SK-N-SH (cell line): ENCODE data around the gene RABL6. TPM values are rescaled to one million over a fixed set of nuclear protein-coding genes. Genes with fewer than 3 reads are reported as not detected.

Source experiments
- CTCF ChIA-PET: fragments of 300-600, 350-600 bp; formaldehyde crosslinking; extraction: SDS; loops from one replicate; lab custom pipeline; 2021; lab: Yijun Ruan, JAX
- POLR2A ChIA-PET: fragments of 350-600 bp; sonication (Branson Sonifier 250); formaldehyde crosslinking; extraction: SDS; loops from one replicate; lab custom pipeline; 2020; ENCODE audit warnings: antibody characterized with exemption, inconsistent platforms; lab: Yijun Ruan, JAX
- DNase-seq: peaks from one replicate; pipeline ENCODE4 v3.0.0; 2012
- H2AFZ ChIP-seq: fragments of 200-600 bp; sonication (generic); 2 replicates; pipeline ENCODE4 v1.8.1; 2016; ENCODE audit warnings: antibody characterized with exemption, mild to moderate bottlenecking, low read depth
- H3F3A ChIP-seq: fragments of 200-600 bp; sonication (generic); replicated peaks from 2 replicates; pipeline ENCODE3; 2016; ENCODE audit warnings: antibody characterized with exemption, mild to moderate bottlenecking; ENCODE audit not compliant: insufficient read depth
- H3K27ac ChIP-seq, 2 experiments: fragments of 200-500 bp in 1 of 2; fragments of 200-600 bp in 1 of 2; sonication (Bioruptor generic) in 1 of 2; sonication (generic), shearing (Covaris generic) in 1 of 2; 2 replicates each; pipeline versions ENCODE4 v1.5.1 to v1.6.1; 2014 to 2016; ENCODE audit warnings: low read depth in 2 of 2, inconsistent platforms in 1 of 2, low read length in 1 of 2, mild to moderate bottlenecking in 1 of 2, mixed read lengths in 1 of 2
- H3K27me3 ChIP-seq: fragments of 200-600 bp; sonication (generic), shearing (Covaris generic); 2 replicates; pipeline ENCODE4 v1.6.1; 2016; ENCODE audit warnings: mixed run types; ENCODE audit not compliant: insufficient read depth
- H3K36me3 ChIP-seq, 2 experiments: fragments of 200-500 bp in 1 of 2; fragments of 200-600 bp in 1 of 2; sonication (Bioruptor generic) in 1 of 2; sonication (generic) in 1 of 2; replicated peaks in 1 of 2; 2 replicates each; pipeline versions ENCODE3 to v1.5.1; 2014 to 2016; ENCODE audit warnings: low read length in 1 of 2, mild to moderate bottlenecking in 1 of 2; ENCODE audit not compliant: insufficient read depth in 2 of 2, control insufficient read depth in 1 of 2
- H3K4me1 ChIP-seq, 2 experiments: fragments of 200-500 bp in 1 of 2; fragments of 200-600 bp in 1 of 2; sonication (Bioruptor generic) in 1 of 2; sonication (generic), shearing (Covaris generic) in 1 of 2; 2 replicates each; pipeline versions ENCODE4 v1.5.1 to v1.6.1; 2014 to 2016; ENCODE audit warnings: low read depth in 1 of 2, low read length in 1 of 2, mixed run types in 1 of 2; ENCODE audit not compliant: insufficient read depth in 2 of 2, control insufficient read depth in 1 of 2
- H3K4me2 ChIP-seq: fragments of 200-600 bp; sonication (generic), shearing (Covaris generic); 2 replicates; pipeline ENCODE4 v1.6.1; 2017; ENCODE audit warnings: mixed run types
- H3K4me3 ChIP-seq, 2 experiments: fragments of 200-500 bp in 1 of 2; fragments of 200-600 bp in 1 of 2; sonication (Bioruptor generic) in 1 of 2; sonication (generic), shearing (Covaris generic) in 1 of 2; 2 replicates each; pipeline versions ENCODE4 v1.5.1 to v1.8.1; 2014 to 2016; ENCODE audit warnings: low read depth in 2 of 2, inconsistent platforms in 1 of 2, low read length in 1 of 2, mild to moderate bottlenecking in 1 of 2, mixed read lengths in 1 of 2, moderate library complexity in 1 of 2
- H3K79me2 ChIP-seq: fragments of 200-600 bp; sonication (generic); 2 replicates; pipeline ENCODE4 v1.8.1; 2017; ENCODE audit warnings: mild to moderate bottlenecking; ENCODE audit not compliant: insufficient read depth
- H3K9ac ChIP-seq: fragments of 200-600 bp; sonication (generic); 2 replicates; pipeline ENCODE4 v1.6.1; 2017; ENCODE audit warnings: mixed run types
- H3K9me2 ChIP-seq: fragments of 200-600 bp; sonication (generic); 2 replicates; pipeline ENCODE4 v1.6.1; 2017; ENCODE audit warnings: mixed run types
- H3K9me3 ChIP-seq: fragments of 200-600 bp; sonication (generic); 2 replicates; pipeline ENCODE4 v1.6.1; 2017; ENCODE audit warnings: mixed run types, mild to moderate bottlenecking, moderate library complexity
- H4K20me1 ChIP-seq: fragments of 200-600 bp; sonication (generic); 2 replicates; pipeline ENCODE4 v1.6.1; 2017; ENCODE audit warnings: mild to moderate bottlenecking, mixed run types; ENCODE audit not compliant: insufficient read depth
- CHD2 ChIP-seq: fragments of 150-350 bp; IDR thresholded peaks from 2 replicates; pipeline ENCODE4 v1.6.1; 2018; ENCODE audit warnings: low read length; ENCODE audit not compliant: partially characterized antibody
- CTCF ChIP-seq: fragments of 200-600 bp; sonication (generic); IDR thresholded peaks from 2 replicates; pipeline ENCODE4 v1.6.1; 2017; ENCODE audit warnings: antibody characterized with exemption, mild to moderate bottlenecking, moderate library complexity
- FOXJ3 ChIP-seq: sonication (generic); formaldehyde crosslinking; IDR thresholded peaks from 2 replicates; pipeline ENCODE4 v1.5.1; 2020; ENCODE audit warnings: mild to moderate bottlenecking, missing genetic modification reagents
- GABPA ChIP-seq: IDR thresholded peaks from 2 replicates; pipeline ENCODE4 v1.4.0; 2012; ENCODE audit warnings: low read depth, mild to moderate bottlenecking
- JUND ChIP-seq: IDR thresholded peaks from 2 replicates; pipeline ENCODE4 v1.4.0; 2012
- MAX ChIP-seq: IDR thresholded peaks from 2 replicates; pipeline ENCODE4 v1.4.0; 2012; ENCODE audit warnings: low read depth
- MXI1 ChIP-seq: IDR thresholded peaks from 2 replicates; pipeline ENCODE4 v1.6.1; 2012; ENCODE audit warnings: mild to moderate bottlenecking, low read depth, low read length, improper control_type of control experiment
- NFIC ChIP-seq: IDR thresholded peaks from 2 replicates; pipeline ENCODE4 v1.4.0; 2012; ENCODE audit warnings: borderline replicate concordance
- RAD21 ChIP-seq: IDR thresholded peaks from 2 replicates; pipeline ENCODE4 v1.6.1; 2012; ENCODE audit warnings: mild to moderate bottlenecking, low read length
- RCOR1 ChIP-seq: fragments of 150-350 bp; IDR thresholded peaks from 2 replicates; pipeline ENCODE4 v1.6.1; 2017; ENCODE audit warnings: antibody characterized with exemption, low read length
- RFX5 ChIP-seq: IDR thresholded peaks from 2 replicates; pipeline ENCODE4 v1.6.1; 2012; ENCODE audit warnings: mild to moderate bottlenecking, improper control_type of control experiment, low read length
- TAF1 ChIP-seq: IDR thresholded peaks from 2 replicates; pipeline ENCODE4 v1.6.1; 2012; ENCODE audit warnings: low read depth, mild to moderate bottlenecking, low read length, moderate library complexity, borderline replicate concordance
- TCF12 ChIP-seq: IDR thresholded peaks from 2 replicates; pipeline ENCODE4 v1.4.0; 2012
- TEAD4 ChIP-seq: IDR thresholded peaks from 2 replicates; pipeline ENCODE4 v1.4.0; 2012; ENCODE audit warnings: mild to moderate bottlenecking, borderline replicate concordance; ENCODE audit not compliant: insufficient read depth
- USF2 ChIP-seq: fragments of 150-350 bp; IDR thresholded peaks from 2 replicates; pipeline ENCODE4 v1.6.1; 2017; ENCODE audit warnings: antibody characterized with exemption, low read length, low read depth, borderline replicate concordance
- ZBTB33 ChIP-seq: IDR thresholded peaks from 2 replicates; pipeline ENCODE4 v1.4.0; 2012; ENCODE audit warnings: low read depth, borderline replicate concordance
- WGBS: methylation state at CpG from one replicate; pipeline ENCODE4 v1.1.6; 2017; ENCODE audit warnings: low lambda C conversion rate; 5-methylcytosine and 5-hydroxymethylcytosine counted together
- polyA plus RNA-seq, 3 experiments: library from polyadenylated mRNA; depleted of rRNA; stranded (reverse); fragments of >200 nt; gene quantifications; 2 replicates each; pipeline ENCODE4 v1.2.3, GENCODE V29; 2012

Gene RABL6
- polyA plus RNA-seq, 1 of the 3 experiments (the other 2 are of a cell fraction): 43.6 TPM

GRCh38 chr9:136774416-136775045, 33.2 kb upstream of the RABL6 start:
- no peak for DNase-seq
- Histone ChIP-seq H3K79me2 (no peaks in the 10 kb centered on the region), H3K27ac (no peak overlapping the region), H2AFZ (no peak overlapping the region), H3K27me3 (peaks cover 21% of the 10 kb centered on the region), H3K4me1 (peaks cover 0 to 3% of the 10 kb centered on the region in 2 experiments; a peak in 1 of 4 replicates), H3K4me2 (no peak overlapping the region), H3K9me2 (no peaks in the 10 kb centered on the region), H3K9ac (no peak overlapping the region), H4K20me1 (no peaks in the 10 kb centered on the region), H3F3A (peaks cover 2% of the 10 kb centered on the region), H3K9me3 (no peaks in the 10 kb centered on the region), H3K4me3 (no peak overlapping the region), H3K36me3 (no peaks in the 10 kb centered on the region)
- ChIA-PET CTCF (interaction anchor here (0.8 to 8.8 kb wide), 6 partner anchors 8 to 16 kb away, joined by 3 to 57 read pairs (median 4); partner anchors contain the start of gene LCN8), POLR2A (no interaction called here)
- TF ChIP-seq GABPA: no peak
- no peak for TF ChIP-seq MAX
- TF ChIP-seq NFIC: no peak
- TF ChIP-seq TEAD4: no peak
- TF ChIP-seq TAF1: no peak
- TF ChIP-seq JUND: no peak
- TF ChIP-seq CTCF: no peak
- no peak for TF ChIP-seq FOXJ3 (CRISPR knock-in tag)
- TF ChIP-seq MXI1: no peak
- TF ChIP-seq TCF12: no peak
- no peak for TF ChIP-seq USF2
- TF ChIP-seq RAD21: no peak
- TF ChIP-seq RCOR1: no peak
- no peak for TF ChIP-seq CHD2
- no peak for TF ChIP-seq RFX5
- TF ChIP-seq ZBTB33: no peak
- WGBS: 77% methylated on average over 9 of the region's 12 CpGs
